ENCODE data around the gene ARHGEF37. TPM values are rescaled to one million over a fixed set of nuclear protein-coding genes. Genes with fewer than 3 reads are reported as not detected.

The ARHGEF37 gene
- total RNA-seq, 1 donor from 2014 or later = 1.1 TPM

DNA sequence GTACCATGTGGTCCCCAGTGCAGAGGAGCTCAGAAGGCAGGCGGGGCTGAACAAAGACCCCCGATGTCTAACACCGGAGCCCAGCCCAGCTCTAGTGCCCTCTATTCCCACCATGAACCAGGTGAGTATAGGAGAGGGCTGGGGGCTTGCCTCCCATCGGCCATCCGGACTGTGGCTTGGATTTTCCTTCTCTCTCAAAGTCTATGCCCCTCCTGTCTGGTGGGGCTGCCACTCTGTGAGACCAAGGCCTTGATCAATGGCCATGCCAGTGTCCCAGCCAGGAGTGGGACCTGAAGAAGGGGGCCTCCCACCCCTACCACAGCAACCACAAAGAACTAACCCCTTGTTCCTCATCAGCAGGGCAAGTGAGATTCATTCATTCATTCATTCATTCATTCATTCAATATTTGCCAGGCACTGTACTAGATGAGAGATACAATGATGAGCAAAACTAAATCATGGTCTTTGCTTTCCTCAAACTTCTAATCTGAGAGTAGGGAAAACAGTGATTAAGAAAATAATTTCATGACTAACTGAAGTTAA is 47.6 kb downstream of the ARHGEF37 start:
- CTCF ChIA-PET = interaction anchor here (1.0 to 1.1 kb wide), 2 partner anchors 198 to 200 kb away, joined by 4 read pairs; no protein-coding TSS in a partner anchor
- no peak for DNase-seq
- H3K4me3 Mint-ChIP-seq = no peak overlapping the region
- H3K9me3 Mint-ChIP-seq = no peaks in the 10 kb centered on the region
- POLR2A ChIA-PET = interaction anchor here (0.6 kb wide), 1 partner anchor 24 kb away, joined by 3 read pairs; no protein-coding TSS in a partner anchor
- no peak overlapping the region for H3K27ac Mint-ChIP-seq
- no peaks in the 10 kb centered on the region for H3K36me3 Mint-ChIP-seq (ENCODE audit: low read depth)
- peaks cover 5% of the 10 kb centered on the region for H3K4me1 Mint-ChIP-seq
- no peaks in the 10 kb centered on the region for H3K27me3 Mint-ChIP-seq
- intact Hi-C loops (cut with micrococcal nuclease) = no loop called here
- ATAC-seq (ENCODE audit: low read depth) = no peak
- TF ChIP-seq CTCF (IDR thresholded peaks at IDR 0.05) = no peak

DNA sequence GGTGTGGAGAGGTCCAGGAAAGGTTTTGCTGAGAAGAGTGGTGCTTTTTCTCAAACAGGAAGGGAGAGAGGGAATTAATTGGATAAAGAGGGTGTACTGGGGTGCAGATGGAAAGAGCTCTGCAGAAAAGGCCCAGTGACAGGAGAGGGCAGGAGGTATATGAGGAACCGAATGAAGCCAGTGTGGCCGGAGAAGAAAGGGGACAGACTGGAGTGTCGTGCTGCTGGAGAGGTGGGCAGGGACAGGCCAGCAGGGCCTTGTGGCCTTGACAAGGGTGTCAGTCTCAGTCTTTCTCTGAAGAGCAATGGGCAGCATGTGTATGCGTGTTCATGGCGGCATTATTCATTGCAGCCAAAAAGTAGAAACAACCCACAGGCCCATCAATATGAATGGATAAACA is 48.1 kb downstream of the ARHGEF37 start:
- H3K4me1 Mint-ChIP-seq = peaks cover 5% of the 10 kb centered on the region
- H3K4me3 Mint-ChIP-seq = no peak overlapping the region
- H3K27ac Mint-ChIP-seq = no peak overlapping the region
- POLR2A ChIA-PET = no interaction called here
- H3K36me3 Mint-ChIP-seq (ENCODE audit: low read depth) = no peaks in the 10 kb centered on the region
- intact Hi-C loops (cut with micrococcal nuclease) = no loop called here
- ATAC-seq (ENCODE audit: low read depth) (no peak), DNase-seq (no peak)
- H3K27me3 Mint-ChIP-seq = no peaks in the 10 kb centered on the region
- CTCF ChIA-PET = no interaction called here
- TF ChIP-seq CTCF (IDR thresholded peaks at IDR 0.05) = no peak
- no peaks in the 10 kb centered on the region for H3K9me3 Mint-ChIP-seq

DNA sequence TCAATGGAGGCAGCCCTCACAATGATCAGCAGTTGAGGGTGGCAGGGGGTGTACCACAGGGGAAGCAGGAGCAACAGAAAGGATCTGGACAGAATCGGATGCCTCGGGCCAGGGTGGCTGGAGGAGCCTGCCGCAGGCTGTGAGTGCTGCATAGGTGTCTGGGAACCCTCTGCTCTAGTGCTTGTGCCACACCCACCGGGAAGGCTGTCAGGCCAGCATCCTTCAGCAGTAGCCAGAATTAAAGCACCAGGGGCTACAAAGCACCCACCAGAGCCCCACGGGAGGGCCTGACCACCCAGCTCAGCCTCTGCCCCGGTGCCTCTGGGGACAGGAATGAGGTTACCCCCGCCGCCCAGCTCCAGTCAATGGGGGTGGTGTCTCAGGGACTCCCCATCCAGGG is 49.0 kb downstream of the ARHGEF37 start:
- intact Hi-C loops (cut with micrococcal nuclease) = no loop called here
- TF ChIP-seq CTCF (IDR thresholded peaks at IDR 0.05) = no peak
- Mint-ChIP-seq H3K36me3 (ENCODE audit: low read depth) (no peaks in the 10 kb centered on the region), H3K4me1 (peaks cover 5% of the 10 kb centered on the region), H3K27me3 (no peaks in the 10 kb centered on the region), H3K4me3 (no peak overlapping the region), H3K9me3 (no peaks in the 10 kb centered on the region), H3K27ac (no peak overlapping the region)
- POLR2A ChIA-PET = no interaction called here
- DNase-seq = no peak
- CTCF ChIA-PET = no interaction called here
- no peak for ATAC-seq (ENCODE audit: low read depth)

DNA sequence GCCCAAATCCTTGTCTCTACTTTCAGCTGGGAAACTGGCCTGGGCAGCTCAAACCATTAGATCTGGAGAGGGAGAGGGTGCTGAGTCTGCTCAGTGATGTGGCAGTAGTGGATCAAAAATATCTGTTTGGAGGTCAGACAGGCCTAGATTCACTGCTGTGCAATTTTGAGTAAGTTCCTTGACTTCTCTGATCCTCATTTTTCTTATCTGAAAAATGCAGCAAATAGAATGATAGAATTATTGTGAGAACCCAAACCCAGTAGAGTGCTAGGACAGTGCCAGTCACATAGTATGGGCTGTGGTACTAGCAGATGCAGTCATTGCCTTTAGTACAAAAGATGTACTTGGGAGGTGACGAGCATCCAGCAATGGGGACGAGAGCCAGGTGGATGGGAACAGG is 50.2 kb downstream of the ARHGEF37 start:
- Mint-ChIP-seq H3K27ac (no peak overlapping the region), H3K4me1 (peaks cover 5% of the 10 kb centered on the region), H3K9me3 (no peaks in the 10 kb centered on the region), H3K4me3 (no peak overlapping the region), H3K36me3 (ENCODE audit: low read depth) (no peaks in the 10 kb centered on the region), H3K27me3 (no peaks in the 10 kb centered on the region)
- no peak for DNase-seq
- no peak for TF ChIP-seq CTCF (IDR thresholded peaks at IDR 0.05)
- no peak for ATAC-seq (ENCODE audit: low read depth)
- intact Hi-C loops (cut with micrococcal nuclease) = no loop called here
- ChIA-PET CTCF (interaction anchor here (0.8 kb wide), 1 partner anchor 196 kb away, joined by 3 read pairs; no protein-coding TSS in a partner anchor), POLR2A (no interaction called here)

- H3K36me3 Mint-ChIP-seq (ENCODE audit: low read depth) = no peaks in the 10 kb centered on the region
- H3K4me3 Mint-ChIP-seq = no peak overlapping the region
- peaks cover 5% of the 10 kb centered on the region for H3K4me1 Mint-ChIP-seq
- POLR2A ChIA-PET = no interaction called here
- no peaks in the 10 kb centered on the region for H3K9me3 Mint-ChIP-seq
- no peak for DNase-seq
- H3K27me3 Mint-ChIP-seq = no peaks in the 10 kb centered on the region
- H3K27ac Mint-ChIP-seq = no peak overlapping the region
- CTCF ChIA-PET = interaction anchor here (1.5 to 10.1 kb wide), 3 partner anchors 196 to 222 kb away, joined by 3 to 162 read pairs (median 10); no protein-coding TSS in a partner anchor
- no peak for TF ChIP-seq CTCF (IDR thresholded peaks at IDR 0.05)
- intact Hi-C loops (cut with micrococcal nuclease) = no loop called here
- ATAC-seq (ENCODE audit: low read depth) = no peak
These were observed 51.3 kb downstream of the ARHGEF37 start for GRCh38 chr5:149632311-149633251.

Measured in activated B cell treated with CpG ODN at 0.5 μM for 24 hours (primary cell).